K562 (cell line): ENCODE results near the gene CMTM4.

Source experiments
- BHLHE40 ChIP-seq: IDR thresholded peaks from 2 replicates; pipeline ENCODE4 v1.6.1; 2011; ENCODE audit warnings: low read length, improper control_type of control experiment
- HDAC2 ChIP-seq: fragments of 450-650 bp; IDR thresholded peaks from 2 replicates; pipeline ENCODE4 v1.6.1; 2016; ENCODE audit warnings: mild to moderate bottlenecking
- POLR2A ChIP-seq: fragments of 450-650 bp; conservative IDR thresholded peaks from 2 replicates; pipeline ENCODE4 v1.6.1; 2016
- RHOXF2B ChIP-seq: fragments of 250-450 bp; sonication (Bioruptor Pico); conservative IDR thresholded peaks from 2 replicates; pipeline ENCODE4 v1.5.1; 2021
- ZKSCAN8 ChIP-seq: fragments of 200-800 bp; sonication (Bioruptor generic); IDR thresholded peaks from 2 replicates; pipeline ENCODE4 v1.6.1; 2016; ENCODE audit warnings: missing genetic modification characterization, missing compliant biosample characterization
- ZNF561 ChIP-seq: fragments of 450-650 bp; formaldehyde crosslinking; conservative IDR thresholded peaks from 2 replicates; pipeline ENCODE4 v1.4.0; 2020; ENCODE audit warnings: mild to moderate bottlenecking, moderate library complexity
- TF ChIP-seq, protein P1 (sequence below): fragments of 150-350 bp; conservative IDR thresholded peaks from 2 replicates; pipeline ENCODE4 v1.6.1; 2014; ENCODE audit warnings: low read length

DNA sequence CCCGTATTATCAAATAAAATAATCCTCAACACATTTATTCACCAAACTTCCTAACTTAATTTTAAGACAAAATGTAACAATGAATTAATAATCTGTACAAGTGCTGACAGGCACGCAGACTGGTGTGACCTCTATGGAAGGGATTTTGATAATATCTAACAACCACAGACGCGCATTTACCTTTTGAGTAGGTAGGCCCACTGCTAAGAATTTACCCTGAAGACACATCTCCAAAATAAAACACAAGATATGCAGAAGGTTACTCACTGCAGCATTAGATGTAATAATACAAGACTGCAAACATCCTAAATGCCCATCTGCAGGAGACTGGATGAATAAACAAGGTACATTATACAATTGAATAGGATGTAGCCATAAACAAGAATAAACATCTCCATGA, 22.7 kb upstream of the CMTM4 start:
- TF ChIP-seq ZKSCAN8, result no peak
- no peak for TF ChIP-seq BHLHE40
- TF ChIP-seq ZNF561, result no peak
- no peak for TF ChIP-seq POLR2A
- TF ChIP-seq HDAC2, result no peak
- TF ChIP-seq RHOXF2B (CRISPR knock-in tag), result no peak
- TF ChIP-seq, protein P1, sequence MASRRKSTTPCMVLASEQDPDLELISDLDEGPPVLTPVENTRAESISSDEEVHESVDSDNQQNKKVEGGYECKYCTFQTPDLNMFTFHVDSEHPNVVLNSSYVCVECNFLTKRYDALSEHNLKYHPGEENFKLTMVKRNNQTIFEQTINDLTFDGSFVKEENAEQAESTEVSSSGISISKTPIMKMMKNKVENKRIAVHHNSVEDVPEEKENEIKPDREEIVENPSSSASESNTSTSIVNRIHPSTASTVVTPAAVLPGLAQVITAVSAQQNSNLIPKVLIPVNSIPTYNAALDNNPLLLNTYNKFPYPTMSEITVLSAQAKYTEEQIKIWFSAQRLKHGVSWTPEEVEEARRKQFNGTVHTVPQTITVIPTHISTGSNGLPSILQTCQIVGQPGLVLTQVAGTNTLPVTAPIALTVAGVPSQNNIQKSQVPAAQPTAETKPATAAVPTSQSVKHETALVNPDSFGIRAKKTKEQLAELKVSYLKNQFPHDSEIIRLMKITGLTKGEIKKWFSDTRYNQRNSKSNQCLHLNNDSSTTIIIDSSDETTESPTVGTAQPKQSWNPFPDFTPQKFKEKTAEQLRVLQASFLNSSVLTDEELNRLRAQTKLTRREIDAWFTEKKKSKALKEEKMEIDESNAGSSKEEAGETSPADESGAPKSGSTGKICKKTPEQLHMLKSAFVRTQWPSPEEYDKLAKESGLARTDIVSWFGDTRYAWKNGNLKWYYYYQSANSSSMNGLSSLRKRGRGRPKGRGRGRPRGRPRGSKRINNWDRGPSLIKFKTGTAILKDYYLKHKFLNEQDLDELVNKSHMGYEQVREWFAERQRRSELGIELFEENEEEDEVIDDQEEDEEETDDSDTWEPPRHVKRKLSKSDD, result no peak
